HL-60 (cell line): ENCODE results near the gene CEP112.

ENCODE experiments used
- DNase-seq, 2 experiments: peaks; one replicate each; pipeline ENCODE4 v3.0.0-alpha.2; 2010 to 2020; ENCODE audit warnings: low read depth in 1 of 2, low spot score in 1 of 2
- H3K27ac ChIP-seq: fragments of 250-450 bp; sonication (Bioruptor Pico); replicated peaks from 2 replicates; pipeline ENCODE4 v1.5.1; 2020; ENCODE audit warnings: mild to moderate bottlenecking, moderate library complexity
- H3K27me3 ChIP-seq: fragments of 250-450 bp; sonication (Bioruptor Pico); 2 replicates; pipeline ENCODE4 v1.5.1; 2021; ENCODE audit warnings: mild to moderate bottlenecking, moderate library complexity; ENCODE audit not compliant: insufficient read depth, poor library complexity, severe bottlenecking
- H3K4me3 ChIP-seq: replicated peaks from 2 replicates; pipeline ENCODE4 v1.5.1; 2011; ENCODE audit warnings: mild to moderate bottlenecking, control low read depth, low read length; ENCODE audit not compliant: insufficient read depth
- CTCF ChIP-seq: IDR thresholded peaks from one replicate; pipeline ENCODE4 v1.5.1; 2011; ENCODE audit warnings: low read length, control low read depth, inconsistent platforms; ENCODE audit not compliant: insufficient read depth
- GABPA ChIP-seq: IDR thresholded peaks from 2 replicates; pipeline ENCODE4 v1.6.1; 2012; ENCODE audit warnings: low read depth
- POLR2AphosphoS5 ChIP-seq: IDR thresholded peaks from 2 replicates; pipeline ENCODE4 v1.6.1; 2012; ENCODE audit warnings: low read depth
- SPI1 ChIP-seq: IDR thresholded peaks from 2 replicates; pipeline ENCODE4 v1.6.1; 2012; ENCODE audit warnings: low read depth, mild to moderate bottlenecking, borderline replicate concordance
- TF ChIP-seq, protein P1 (sequence below): IDR thresholded peaks from 2 replicates; pipeline ENCODE4 v1.6.1; 2012; ENCODE audit warnings: low read depth; ENCODE audit not compliant: insufficient replicate concordance

CEP112 gene

DNA sequence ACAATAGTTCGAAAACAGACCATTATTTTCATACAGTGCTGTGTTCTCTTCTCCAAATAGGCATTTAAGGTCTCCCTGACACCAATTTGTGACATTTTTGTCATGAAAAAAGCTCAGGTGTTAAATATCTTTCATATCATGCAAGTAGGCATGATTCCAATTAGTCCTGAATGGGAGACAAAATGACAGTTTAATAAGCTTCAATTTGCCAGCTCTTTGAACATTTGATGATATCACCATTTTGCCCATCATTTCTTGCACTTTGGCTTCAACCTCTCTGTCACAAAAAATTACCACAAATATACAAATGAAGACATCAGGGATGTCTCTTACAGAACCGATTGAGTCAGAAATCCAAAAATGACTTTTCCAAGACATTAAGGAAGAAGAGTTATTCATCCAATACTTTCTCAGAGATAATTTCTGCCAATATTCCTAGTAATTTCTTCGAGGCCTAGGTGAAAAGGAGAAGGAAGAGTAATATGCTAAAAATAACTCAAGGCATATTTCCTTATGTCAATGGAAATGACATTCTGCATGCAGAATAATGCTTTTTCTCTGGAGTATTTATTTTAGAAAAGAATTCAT, 298.1 kb downstream of the CEP112 start:
- Histone ChIP-seq H3K4me3 (no peak overlapping the region), H3K27me3 (no peaks in the 10 kb centered on the region), H3K27ac (no peak overlapping the region)
- DNase-seq, result no peak
- no peak for TF ChIP-seq CTCF
- no peak for TF ChIP-seq SPI1
- no peak for TF ChIP-seq GABPA
- TF ChIP-seq, protein P1, sequence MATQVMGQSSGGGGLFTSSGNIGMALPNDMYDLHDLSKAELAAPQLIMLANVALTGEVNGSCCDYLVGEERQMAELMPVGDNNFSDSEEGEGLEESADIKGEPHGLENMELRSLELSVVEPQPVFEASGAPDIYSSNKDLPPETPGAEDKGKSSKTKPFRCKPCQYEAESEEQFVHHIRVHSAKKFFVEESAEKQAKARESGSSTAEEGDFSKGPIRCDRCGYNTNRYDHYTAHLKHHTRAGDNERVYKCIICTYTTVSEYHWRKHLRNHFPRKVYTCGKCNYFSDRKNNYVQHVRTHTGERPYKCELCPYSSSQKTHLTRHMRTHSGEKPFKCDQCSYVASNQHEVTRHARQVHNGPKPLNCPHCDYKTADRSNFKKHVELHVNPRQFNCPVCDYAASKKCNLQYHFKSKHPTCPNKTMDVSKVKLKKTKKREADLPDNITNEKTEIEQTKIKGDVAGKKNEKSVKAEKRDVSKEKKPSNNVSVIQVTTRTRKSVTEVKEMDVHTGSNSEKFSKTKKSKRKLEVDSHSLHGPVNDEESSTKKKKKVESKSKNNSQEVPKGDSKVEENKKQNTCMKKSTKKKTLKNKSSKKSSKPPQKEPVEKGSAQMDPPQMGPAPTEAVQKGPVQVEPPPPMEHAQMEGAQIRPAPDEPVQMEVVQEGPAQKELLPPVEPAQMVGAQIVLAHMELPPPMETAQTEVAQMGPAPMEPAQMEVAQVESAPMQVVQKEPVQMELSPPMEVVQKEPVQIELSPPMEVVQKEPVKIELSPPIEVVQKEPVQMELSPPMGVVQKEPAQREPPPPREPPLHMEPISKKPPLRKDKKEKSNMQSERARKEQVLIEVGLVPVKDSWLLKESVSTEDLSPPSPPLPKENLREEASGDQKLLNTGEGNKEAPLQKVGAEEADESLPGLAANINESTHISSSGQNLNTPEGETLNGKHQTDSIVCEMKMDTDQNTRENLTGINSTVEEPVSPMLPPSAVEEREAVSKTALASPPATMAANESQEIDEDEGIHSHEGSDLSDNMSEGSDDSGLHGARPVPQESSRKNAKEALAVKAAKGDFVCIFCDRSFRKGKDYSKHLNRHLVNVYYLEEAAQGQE, result no peak

DNA sequence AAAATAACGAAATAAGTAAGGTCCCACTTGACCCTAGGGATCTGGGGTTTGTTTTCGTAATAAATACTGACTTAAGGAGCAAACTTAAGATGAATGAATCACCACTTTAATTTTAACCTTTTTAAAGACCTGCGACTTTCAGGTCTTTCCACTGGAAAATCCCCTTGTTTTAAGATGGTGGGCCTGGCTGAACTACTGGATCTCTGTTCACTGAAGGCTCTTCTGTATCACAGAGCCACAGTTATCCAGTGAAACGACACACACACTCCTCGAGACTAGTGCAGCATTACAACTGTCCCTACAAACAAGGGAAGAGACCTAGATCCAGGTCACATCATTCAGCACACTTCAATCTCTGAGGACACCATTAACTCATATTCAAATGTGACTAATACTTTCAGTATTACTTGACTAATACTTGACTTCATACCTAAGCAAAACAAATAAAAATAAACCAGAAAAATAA, 299.0 kb downstream of the CEP112 start:
- TF ChIP-seq SPI1, result no peak
- no peak for TF ChIP-seq POLR2AphosphoS5
- no peak for TF ChIP-seq GABPA
- TF ChIP-seq CTCF, result no peak
- TF ChIP-seq, protein P1, result no peak
- no peak for DNase-seq
- H3K4me3 ChIP-seq, result no peak overlapping the region

DNA sequence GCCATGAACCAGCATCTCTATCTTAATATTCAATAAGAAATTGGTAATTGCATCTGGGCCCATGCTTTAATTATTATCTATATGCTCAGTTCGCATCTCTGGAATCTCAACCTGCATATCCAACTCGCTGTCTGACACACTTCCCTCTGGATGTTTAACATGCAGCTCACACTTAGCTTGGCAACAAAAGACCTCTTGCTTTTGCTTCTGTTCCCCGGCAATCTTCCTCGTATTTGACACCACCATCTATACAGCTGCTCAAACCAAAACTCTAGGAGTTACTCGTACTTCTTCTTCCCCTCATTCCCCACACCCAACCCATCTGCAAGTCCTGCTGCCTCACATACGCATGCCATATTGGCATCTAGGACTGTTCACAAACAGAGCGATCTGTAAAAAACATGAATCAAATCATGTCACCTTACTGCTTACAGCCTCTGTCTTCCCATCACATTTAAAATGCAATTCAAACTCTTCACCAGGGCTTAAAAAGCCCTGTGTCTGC, 300.6 kb downstream of the CEP112 start:
- Histone ChIP-seq H3K27me3 (no peaks in the 10 kb centered on the region), H3K4me3 (no peak overlapping the region), H3K27ac (no peak overlapping the region)
- TF ChIP-seq CTCF (no peak), POLR2AphosphoS5 (no peak), GABPA (no peak), SPI1 (no peak)
- TF ChIP-seq, protein P1, result no peak
- DNase-seq, result no peak

More for the DNA sequence above, 299.0 kb downstream of the CEP112 start:
- no peaks in the 10 kb centered on the region for H3K27me3 ChIP-seq
- H3K27ac ChIP-seq, result no peak overlapping the region
